ENCODE measurements around the gene PSME4. TPM values are rescaled to one million over a fixed set of nuclear protein-coding genes. Genes with fewer than 3 reads are reported as not detected.

The PSME4 gene
- total RNA-seq, 2 experiments from 2014 or later = 57.0 to 70.0 TPM

DNA sequence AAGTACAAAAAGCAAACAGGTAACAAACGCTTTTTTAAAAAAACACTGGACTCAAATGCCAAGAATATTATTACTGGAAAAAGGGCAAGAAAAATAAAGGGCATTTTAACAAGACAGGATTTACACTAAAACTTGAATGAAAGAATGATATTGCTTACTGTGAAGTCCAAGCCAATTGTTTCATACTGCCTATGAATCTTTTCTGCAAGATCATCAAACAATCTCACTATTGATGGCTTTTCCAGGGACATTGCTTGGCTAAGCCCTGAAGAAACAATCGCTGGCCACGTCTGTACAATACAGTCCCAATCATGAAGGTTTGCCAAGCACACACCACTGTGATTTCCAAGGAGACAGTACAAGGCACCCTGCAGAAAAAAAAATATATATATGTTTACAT is 69.6 kb downstream of the PSME4 start:
- no peaks in the 10 kb centered on the region for H3K9me3 Mint-ChIP-seq (ENCODE audit: low read depth)
- no peaks in the 10 kb centered on the region for H3K4me1 Mint-ChIP-seq
- DNase-seq (no peak), ATAC-seq (no peak)
- H3K4me3 Mint-ChIP-seq = no peak overlapping the region
- no peaks in the 10 kb centered on the region for H3K27me3 Mint-ChIP-seq
- CTCF ChIA-PET = no interaction called here
- no peak overlapping the region for H3K27ac Mint-ChIP-seq
- H3K36me3 Mint-ChIP-seq = peaks cover 36% of the 10 kb centered on the region

DNA sequence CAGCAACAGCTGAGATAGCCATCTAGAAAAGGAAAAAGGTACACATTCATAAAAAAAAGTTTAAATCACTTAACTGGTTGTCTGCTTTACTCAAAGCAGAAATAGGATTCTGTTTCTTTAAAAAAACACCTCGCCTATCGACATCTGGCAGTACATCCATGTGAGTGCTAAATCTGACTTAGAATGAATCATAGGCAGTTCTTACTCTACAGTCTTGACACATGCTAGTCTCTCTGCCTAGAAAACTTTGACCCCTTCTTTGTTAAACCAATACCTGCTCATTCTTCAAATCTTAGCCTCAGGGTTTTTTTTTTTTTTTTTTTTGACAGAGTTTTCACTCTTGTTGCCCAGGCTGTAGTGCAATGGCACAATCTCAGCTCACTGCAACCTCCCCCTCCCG is 73.9 kb downstream of the PSME4 start:
- CTCF ChIA-PET = no interaction called here
- Mint-ChIP-seq H3K27ac (no peak overlapping the region), H3K36me3 (peaks cover 44% of the 10 kb centered on the region), H3K27me3 (no peaks in the 10 kb centered on the region), H3K4me3 (no peak overlapping the region), H3K4me1 (no peaks in the 10 kb centered on the region), H3K9me3 (ENCODE audit: low read depth) (no peaks in the 10 kb centered on the region)
- ATAC-seq = no peak
- no peak for DNase-seq

DNA sequence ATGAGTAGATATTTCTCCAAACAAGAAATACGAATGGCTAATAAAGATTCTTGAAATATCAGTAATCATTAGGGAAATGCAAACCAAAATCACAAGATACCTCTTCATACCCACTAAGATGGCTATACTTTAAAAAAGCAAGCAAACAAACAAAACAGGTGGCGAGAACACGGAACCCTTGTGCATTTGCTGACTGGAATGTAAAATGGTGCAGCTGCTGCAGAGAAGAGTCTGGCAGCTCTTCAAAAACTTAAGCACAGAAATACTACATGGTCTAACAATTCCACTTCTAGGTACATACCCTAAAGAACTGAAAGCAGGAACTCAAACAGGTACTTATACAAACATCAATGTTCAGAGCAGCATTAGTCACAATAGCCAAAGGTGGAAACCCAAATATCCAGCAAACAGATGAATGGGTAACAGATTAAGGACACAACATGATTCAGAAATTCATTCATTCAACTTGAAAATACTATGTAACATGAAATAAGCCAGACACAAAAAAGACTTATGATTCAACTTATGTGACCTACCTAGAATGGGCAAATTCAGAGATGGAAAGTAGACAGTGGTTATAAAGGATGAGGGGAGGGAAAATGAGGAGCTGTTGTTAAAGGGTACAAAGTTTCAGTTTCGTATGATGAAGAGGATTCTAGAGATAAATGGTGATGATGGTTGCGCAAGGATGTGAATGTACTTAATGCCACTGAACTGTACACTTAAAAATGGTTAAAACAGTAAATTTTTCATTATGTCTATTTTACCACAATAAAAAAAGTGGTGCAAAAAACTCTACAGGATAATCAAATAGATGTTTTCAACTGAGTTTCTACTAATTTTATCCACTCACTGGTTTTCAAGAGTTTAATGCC is 84.2 kb downstream of the PSME4 start:
- CTCF ChIA-PET = interaction anchor here (1.4 kb wide), 1 partner anchor 167 kb away, joined by 4 read pairs; no protein-coding TSS in a partner anchor
- no peak for ATAC-seq
- Mint-ChIP-seq H3K36me3 (peaks cover 65% of the 10 kb centered on the region), H3K4me1 (peaks cover 18% of the 10 kb centered on the region), H3K9me3 (ENCODE audit: low read depth) (no peaks in the 10 kb centered on the region), H3K27me3 (no peaks in the 10 kb centered on the region), H3K4me3 (no peak overlapping the region), H3K27ac (no peak overlapping the region)
- no peak for DNase-seq

DNA sequence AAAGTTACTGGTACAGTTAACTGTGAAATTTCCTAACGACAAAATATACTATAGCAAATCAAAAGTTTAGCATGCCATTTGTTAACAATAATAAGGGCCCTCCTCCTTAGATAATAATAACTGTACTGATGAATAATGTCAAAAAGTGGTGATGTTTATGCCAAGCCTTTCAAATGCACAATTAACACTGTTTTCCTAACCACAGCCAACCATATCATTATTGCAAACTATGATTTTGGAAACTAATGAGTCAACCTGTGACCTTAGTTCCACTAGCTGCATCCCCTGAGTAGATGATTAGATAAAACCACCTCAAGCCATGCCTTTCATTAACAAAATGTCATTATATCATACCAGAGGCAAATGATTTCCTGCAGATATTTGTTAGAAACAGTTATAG is 85.9 kb downstream of the PSME4 start:
- no peaks in the 10 kb centered on the region for H3K9me3 Mint-ChIP-seq (ENCODE audit: low read depth)
- peaks cover 67% of the 10 kb centered on the region for H3K36me3 Mint-ChIP-seq
- no peaks in the 10 kb centered on the region for H3K27me3 Mint-ChIP-seq
- ATAC-seq (no peak), DNase-seq (no peak)
- CTCF ChIA-PET = interaction anchor here (1.4 kb wide), 1 partner anchor 168 kb away, joined by 4 read pairs; no protein-coding TSS in a partner anchor
- peaks cover 18% of the 10 kb centered on the region for H3K4me1 Mint-ChIP-seq
- H3K4me3 Mint-ChIP-seq = no peak overlapping the region
- no peak overlapping the region for H3K27ac Mint-ChIP-seq

DNA sequence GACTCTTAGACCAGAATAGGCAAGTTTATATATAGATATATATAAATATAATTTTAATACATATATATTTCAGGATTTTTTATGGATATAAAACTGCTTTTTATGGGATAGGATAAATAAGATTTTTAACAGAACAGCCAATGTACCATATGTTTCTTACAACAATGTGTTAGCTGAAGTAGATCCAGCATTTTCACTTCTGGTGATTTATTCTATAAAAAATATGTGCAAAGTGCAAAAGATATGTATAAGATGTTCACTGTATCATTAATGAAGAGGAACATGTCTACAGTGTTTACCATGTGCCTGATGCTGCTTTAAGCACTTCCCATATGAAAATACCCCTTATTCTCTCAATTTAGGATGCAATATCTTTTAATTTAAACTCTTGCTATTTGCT is 88.8 kb downstream of the PSME4 start:
- no peak for ATAC-seq
- H3K27me3 Mint-ChIP-seq = no peaks in the 10 kb centered on the region
- H3K9me3 Mint-ChIP-seq (ENCODE audit: low read depth) = no peaks in the 10 kb centered on the region
- H3K36me3 Mint-ChIP-seq = peaks cover 62% of the 10 kb centered on the region
- H3K4me1 Mint-ChIP-seq = peaks cover 16% of the 10 kb centered on the region
- no peak overlapping the region for H3K4me3 Mint-ChIP-seq
- no peak overlapping the region for H3K27ac Mint-ChIP-seq
- DNase-seq = no peak
- CTCF ChIA-PET = no interaction called here

DNA sequence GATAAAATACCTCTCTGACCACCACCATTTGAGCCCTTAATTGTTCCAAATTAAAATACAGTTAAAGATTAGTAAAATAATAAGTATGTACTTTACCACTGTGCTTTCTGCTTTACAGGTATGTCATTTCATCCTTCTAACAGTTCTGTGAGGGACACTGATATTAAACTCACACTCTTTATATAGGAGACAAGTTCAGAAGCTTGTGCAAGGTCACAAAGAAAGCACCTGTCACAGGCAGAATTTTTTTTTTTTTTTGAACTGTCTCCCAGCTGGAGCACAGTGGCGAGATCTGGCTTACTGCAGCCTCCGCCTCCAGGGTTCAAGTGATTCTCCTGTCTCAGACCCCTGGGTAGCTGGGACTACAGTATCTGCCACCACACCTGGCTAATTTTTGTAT is 89.4 kb downstream of the PSME4 start:
- Mint-ChIP-seq H3K27ac (no peak overlapping the region), H3K9me3 (ENCODE audit: low read depth) (no peaks in the 10 kb centered on the region), H3K36me3 (peaks cover 56% of the 10 kb centered on the region), H3K27me3 (no peaks in the 10 kb centered on the region), H3K4me1 (peaks cover 10% of the 10 kb centered on the region), H3K4me3 (no peak overlapping the region)
- CTCF ChIA-PET = no interaction called here
- ATAC-seq = no peak
- DNase-seq = no peak

DNA sequence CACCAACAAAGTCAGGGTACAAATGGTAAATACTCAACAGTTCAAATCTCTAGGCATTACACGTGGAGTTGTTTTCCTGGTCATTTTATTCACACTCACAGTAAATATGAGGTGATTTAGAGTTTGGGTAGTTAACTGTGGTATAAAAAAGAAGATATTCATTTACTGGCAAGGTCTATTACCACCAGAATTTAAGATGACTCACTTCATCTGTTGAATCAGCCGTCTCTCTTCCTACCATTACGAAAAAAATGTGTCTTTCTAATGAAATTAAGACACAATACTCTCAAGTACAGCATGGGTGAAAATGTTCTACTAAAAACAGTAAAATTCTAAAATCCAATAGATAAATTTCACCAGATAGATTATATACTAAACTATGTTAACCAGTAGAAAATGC is 90.0 kb downstream of the PSME4 start:
- ATAC-seq (no peak), DNase-seq (no peak)
- Mint-ChIP-seq H3K27ac (no peak overlapping the region), H3K9me3 (ENCODE audit: low read depth) (no peaks in the 10 kb centered on the region), H3K4me1 (peaks cover 7% of the 10 kb centered on the region), H3K4me3 (no peak overlapping the region), H3K36me3 (peaks cover 57% of the 10 kb centered on the region), H3K27me3 (no peaks in the 10 kb centered on the region)
- CTCF ChIA-PET = no interaction called here

DNA sequence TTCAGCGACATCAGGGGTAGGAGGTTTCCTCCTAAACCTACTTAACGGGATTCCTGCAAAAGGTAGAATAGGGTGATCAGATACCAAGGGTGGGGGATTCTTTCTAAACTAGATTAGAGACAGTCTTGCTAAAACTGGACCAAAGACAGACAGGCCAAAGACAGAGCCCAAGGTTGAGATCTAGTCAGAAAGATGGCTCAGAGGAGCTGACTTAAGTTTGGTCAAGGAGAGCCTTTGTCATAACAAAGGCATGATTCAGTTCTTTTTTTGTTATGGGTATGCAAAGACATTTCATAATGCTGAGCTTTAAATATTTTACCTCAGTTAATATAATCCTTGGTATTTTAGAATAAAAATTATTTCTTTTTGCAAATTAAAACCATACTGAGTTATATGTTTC is 93.2 kb downstream of the PSME4 start:
- peaks cover 46% of the 10 kb centered on the region for H3K36me3 Mint-ChIP-seq
- DNase-seq (no peak), ATAC-seq (no peak)
- no peak overlapping the region for H3K27ac Mint-ChIP-seq
- H3K9me3 Mint-ChIP-seq (ENCODE audit: low read depth) = no peaks in the 10 kb centered on the region
- H3K4me1 Mint-ChIP-seq = no peaks in the 10 kb centered on the region
- CTCF ChIA-PET = interaction anchor here (1.2 kb wide), 1 partner anchor 161 kb away, joined by 3 read pairs; no protein-coding TSS in a partner anchor
- H3K4me3 Mint-ChIP-seq = no peak overlapping the region
- no peaks in the 10 kb centered on the region for H3K27me3 Mint-ChIP-seq

DNA sequence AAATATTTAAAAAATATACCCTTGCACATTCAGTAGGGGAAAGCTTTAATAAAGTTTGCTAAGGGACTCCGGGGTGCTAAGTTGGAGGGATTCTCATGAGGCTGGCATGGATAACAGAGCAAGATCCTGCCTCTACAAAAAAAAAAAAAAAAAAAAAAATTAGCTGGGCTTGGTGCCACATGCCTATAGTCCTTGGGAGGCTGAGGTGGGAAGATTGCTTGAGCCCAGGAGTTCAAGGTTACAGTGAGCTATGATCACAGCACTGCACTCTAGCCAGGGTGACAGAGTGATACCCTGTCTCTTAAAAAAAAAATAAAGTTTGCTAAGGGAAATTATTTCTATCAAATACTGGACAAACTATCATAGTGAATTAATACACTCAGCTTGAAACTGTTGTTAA is 93.7 kb downstream of the PSME4 start:
- H3K4me3 Mint-ChIP-seq = no peak overlapping the region
- no peaks in the 10 kb centered on the region for H3K4me1 Mint-ChIP-seq
- no peak overlapping the region for H3K27ac Mint-ChIP-seq
- H3K9me3 Mint-ChIP-seq (ENCODE audit: low read depth) = no peaks in the 10 kb centered on the region
- H3K36me3 Mint-ChIP-seq = peaks cover 43% of the 10 kb centered on the region
- CTCF ChIA-PET = interaction anchor here (1.2 kb wide), 1 partner anchor 160 kb away, joined by 3 read pairs; no protein-coding TSS in a partner anchor
- ATAC-seq = no peak
- DNase-seq = no peak
- H3K27me3 Mint-ChIP-seq = no peaks in the 10 kb centered on the region

DNA sequence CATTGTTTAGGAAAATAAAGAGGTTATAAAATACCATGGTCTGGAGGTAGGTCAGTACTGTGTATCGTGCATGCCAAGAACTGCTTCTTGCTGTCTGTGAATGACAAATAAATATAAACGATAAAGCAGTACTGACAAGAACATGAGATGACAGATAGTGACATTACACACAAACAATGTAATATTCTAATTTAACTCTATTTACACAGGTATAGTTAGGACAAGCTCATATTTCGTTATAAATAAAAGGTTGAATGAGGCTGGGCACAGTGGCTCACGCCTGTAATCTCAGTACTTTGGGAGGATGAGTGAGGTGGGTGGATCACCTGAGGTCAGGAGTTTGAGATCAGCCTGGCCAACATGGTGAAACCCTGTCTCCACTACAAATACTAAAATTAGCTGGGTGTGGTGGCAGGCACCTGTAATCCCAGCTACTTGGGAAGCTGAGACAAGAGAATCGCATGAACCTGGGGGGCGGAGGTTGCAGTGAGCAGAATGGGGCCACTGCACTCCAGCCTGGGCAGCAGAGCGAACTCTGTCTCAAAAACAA is 96.3 kb downstream of the PSME4 start:
- CTCF ChIA-PET = no interaction called here

DNA sequence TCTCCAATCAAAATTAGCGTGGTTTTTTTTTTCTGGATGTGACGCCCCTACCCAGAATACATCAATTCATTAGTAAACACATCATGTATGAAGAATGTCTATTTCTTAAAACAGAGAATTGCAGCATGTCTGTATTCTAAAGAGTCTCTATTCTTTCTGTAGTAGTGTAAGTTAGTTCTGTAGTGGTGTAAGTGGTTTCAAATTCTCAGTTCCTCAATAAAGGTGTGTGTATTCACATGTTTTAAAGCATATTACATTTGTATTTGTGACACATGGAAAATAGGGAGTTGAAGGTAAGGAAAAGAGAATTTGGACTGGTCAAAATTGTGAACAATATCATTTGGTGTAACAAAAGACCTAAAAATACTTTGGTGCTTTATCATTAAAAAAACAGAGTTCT is 103.0 kb downstream of the PSME4 start:
- H3K9me3 Mint-ChIP-seq (ENCODE audit: low read depth) = no peaks in the 10 kb centered on the region
- peaks cover 22% of the 10 kb centered on the region for H3K36me3 Mint-ChIP-seq
- no peaks in the 10 kb centered on the region for H3K27me3 Mint-ChIP-seq
- ATAC-seq = no peak
- no peaks in the 10 kb centered on the region for H3K4me1 Mint-ChIP-seq
- H3K27ac Mint-ChIP-seq = no peak overlapping the region
- DNase-seq = no peak
- CTCF ChIA-PET = no interaction called here
- H3K4me3 Mint-ChIP-seq = no peak overlapping the region

More for the DNA sequence above, 96.3 kb downstream of the PSME4 start:
- Mint-ChIP-seq H3K27me3 (no peaks in the 10 kb centered on the region), H3K4me1 (no peaks in the 10 kb centered on the region), H3K27ac (no peak overlapping the region), H3K9me3 (ENCODE audit: low read depth) (no peaks in the 10 kb centered on the region), H3K4me3 (no peak overlapping the region), H3K36me3 (peaks cover 29% of the 10 kb centered on the region)
- ATAC-seq (no peak), DNase-seq (no peak)

DNA sequence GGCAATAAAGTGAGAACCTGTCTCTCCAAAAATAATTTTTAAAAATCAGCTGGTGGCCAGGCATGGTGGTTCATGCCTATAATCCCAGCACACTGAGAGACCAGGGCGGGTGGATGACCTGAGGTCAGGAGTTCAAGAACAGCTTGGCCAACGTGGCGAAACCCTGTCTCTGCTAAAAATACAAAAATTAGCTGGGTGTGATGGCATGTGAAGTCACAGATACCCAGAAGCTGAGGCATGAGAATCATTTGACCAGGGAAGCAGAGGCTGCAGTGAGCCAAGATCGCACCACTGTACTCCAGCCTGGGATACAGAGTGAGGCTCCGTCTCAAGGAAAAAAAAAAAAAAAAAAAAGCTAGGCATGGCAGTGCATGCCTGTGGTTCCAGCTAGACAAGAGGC is 103.6 kb downstream of the PSME4 start:
- no peak for ATAC-seq
- Mint-ChIP-seq H3K4me3 (no peak overlapping the region), H3K36me3 (peaks cover 22% of the 10 kb centered on the region), H3K9me3 (ENCODE audit: low read depth) (no peaks in the 10 kb centered on the region), H3K27ac (no peak overlapping the region), H3K4me1 (no peaks in the 10 kb centered on the region), H3K27me3 (no peaks in the 10 kb centered on the region)
- DNase-seq = no peak
- CTCF ChIA-PET = no interaction called here

DNA sequence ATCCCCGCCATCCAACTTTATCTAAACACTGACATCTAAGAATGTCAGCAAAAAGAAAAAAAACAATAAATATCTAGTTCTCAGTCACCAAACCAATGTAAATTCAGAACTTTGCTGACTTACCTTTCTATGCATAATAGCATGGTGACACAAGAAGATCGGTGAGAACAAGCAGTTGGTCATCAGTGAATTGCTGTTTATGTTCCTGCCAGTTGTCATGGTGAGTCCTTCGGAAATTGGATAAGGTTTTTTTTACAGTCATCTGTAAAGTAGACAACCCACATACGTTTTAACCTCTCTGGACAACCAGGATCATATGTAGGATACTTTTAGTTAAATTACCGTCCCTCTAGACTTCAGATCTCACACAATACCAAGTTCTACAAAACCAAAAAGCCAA is 104.8 kb downstream of the PSME4 start:
- Mint-ChIP-seq H3K4me3 (no peak overlapping the region), H3K9me3 (ENCODE audit: low read depth) (no peaks in the 10 kb centered on the region), H3K36me3 (peaks cover 23% of the 10 kb centered on the region), H3K27me3 (no peaks in the 10 kb centered on the region), H3K4me1 (no peaks in the 10 kb centered on the region), H3K27ac (no peak overlapping the region)
- no peak for ATAC-seq
- CTCF ChIA-PET = no interaction called here
- no peak for DNase-seq

DNA sequence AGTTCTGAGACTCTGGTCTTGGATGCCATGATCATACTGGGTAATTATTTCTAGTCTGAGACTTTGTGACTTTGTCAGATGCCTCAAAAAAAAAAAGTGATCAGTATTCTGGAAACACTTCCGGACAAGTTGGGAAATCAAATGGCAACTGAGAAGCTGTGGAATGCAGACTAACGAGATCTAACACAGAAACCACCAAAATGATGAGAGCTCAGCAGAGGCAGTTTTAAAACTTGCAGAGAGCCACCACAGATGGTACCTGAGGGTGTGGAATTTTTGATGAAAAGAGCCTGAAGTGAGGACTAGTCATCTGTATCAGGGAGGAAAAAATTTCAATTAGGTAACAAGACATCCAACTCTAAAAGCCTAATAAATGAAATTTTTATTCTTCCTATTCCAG is 105.5 kb downstream of the PSME4 start:
- Mint-ChIP-seq H3K27ac (no peak overlapping the region), H3K27me3 (no peaks in the 10 kb centered on the region), H3K9me3 (ENCODE audit: low read depth) (no peaks in the 10 kb centered on the region), H3K36me3 (peaks cover 26% of the 10 kb centered on the region), H3K4me1 (no peaks in the 10 kb centered on the region), H3K4me3 (no peak overlapping the region)
- DNase-seq = no peak
- CTCF ChIA-PET = no interaction called here
- ATAC-seq = no peak

All from activated CD8-positive, alpha-beta memory T cell treated with anti-CD3 and anti-CD28 coated beads, Interleukin-2, amount 10 ng/mL, durations not matched to agents 7 days and 5 days (primary cell).